ENCODE measurements around the gene LEP. TPM values are rescaled to one million over a fixed set of nuclear protein-coding genes. Genes with fewer than 3 reads are reported as not detected.
A peak's percentile ranks its signal among the peaks of the same experiment; 100 is the strongest.
"Not testable (repeated sequence)": the region's sequence is repeated elsewhere in the genome, so short reads cannot be mapped to it uniquely, and the experiment has no call there.

The LEP gene
- total and polyA plus RNA-seq, 7 experiments from 2014 or later: 0.10 TPM; not detected in 6

DNA sequence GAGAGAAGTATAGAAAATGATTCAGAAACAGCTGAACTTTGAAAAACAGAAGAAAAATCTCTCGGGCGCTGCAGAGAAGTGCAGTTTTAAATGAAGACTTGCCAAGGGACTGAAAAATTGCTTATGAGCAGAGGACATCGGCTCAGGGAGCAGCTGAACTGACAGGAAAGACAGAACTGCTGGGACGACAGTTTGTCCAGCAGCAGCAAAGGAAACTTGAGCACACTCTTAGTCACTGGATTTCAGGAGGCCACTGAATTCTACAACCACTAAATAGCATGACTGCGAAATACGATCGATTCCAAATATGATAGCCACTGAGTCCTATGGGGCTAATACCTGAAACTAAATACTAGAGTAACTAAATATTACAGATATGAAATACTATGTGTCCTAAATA, 43.0 kb downstream of the LEP start:
- Mint-ChIP-seq H3K27me3 (no peaks in the 10 kb centered on the region), H3K27ac (peak overlapping the region in 1 of 9 donors; percentile 30), H3K4me1 (no peaks in the 10 kb centered on the region), H3K9me3 (peaks cover 1 to 31% (median 14%) of the 10 kb centered on the region in 11 donors), H3K36me3 (peaks cover 0 to 34% (median 29%) of the 10 kb centered on the region in 5 donors), H3K4me3 (no peak overlapping the region)
- Histone ChIP-seq H3K27ac (ENCODE audit: low read depth, low read length) (no peak overlapping the region), H3K36me3 (ENCODE audit: control insufficient read depth in 2 of 3, insufficient read depth in 3 of 3, low read length in 3 of 3) (no peaks in the 10 kb centered on the region), H3K4me1 (ENCODE audit: control insufficient read depth in 2 of 2, insufficient read depth in 2 of 2, low read length in 2 of 2) (no peaks in the 10 kb centered on the region), H3K9me3 (ENCODE audit: control insufficient read depth in 2 of 3, low read length in 3 of 3) (no peaks in the 10 kb centered on the region), H3K4me3 (ENCODE audit: low read length) (no peak overlapping the region), H3K27me3 (ENCODE audit: control insufficient read depth in 2 of 2, insufficient read depth in 2 of 2, low read length in 2 of 2) (no peaks in the 10 kb centered on the region)
- no peak for DNase-seq
- no peak for ATAC-seq
- intact Hi-C loops (cut with micrococcal nuclease): no loop called here
- ChIA-PET POLR2A (no interaction called here), CTCF (no interaction called here)

DNA sequence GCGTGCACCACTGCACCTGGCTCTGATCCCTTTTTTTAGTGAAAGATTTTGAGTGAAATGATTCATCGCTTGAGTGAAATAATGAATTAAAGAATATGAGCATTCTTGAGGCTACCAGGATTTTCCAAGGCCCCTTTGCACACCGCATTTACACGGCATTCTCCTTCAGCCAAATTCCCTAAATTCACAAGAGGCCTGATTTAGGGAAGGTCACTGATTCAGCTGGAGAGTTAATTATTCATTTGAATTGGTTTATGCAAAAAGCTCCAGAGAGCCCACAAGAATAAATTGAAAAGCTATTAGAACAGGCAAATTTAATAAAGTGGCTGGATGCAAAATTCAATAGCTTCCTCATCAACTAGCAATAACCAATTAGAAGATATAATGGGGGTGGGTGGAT, 46.5 kb downstream of the LEP start:
- Mint-ChIP-seq H3K27me3 (no peaks in the 10 kb centered on the region), H3K36me3 (peaks cover 0 to 41% (median 32%) of the 10 kb centered on the region in 5 donors), H3K4me3 (no peak overlapping the region), H3K4me1 (no peaks in the 10 kb centered on the region), H3K9me3 (peaks cover 0 to 12% (median 0%) of the 10 kb centered on the region in 11 donors), H3K27ac (no peak overlapping the region)
- no peak for DNase-seq
- H3K4me3 ChIP-seq (ENCODE audit: low read length): no peak overlapping the region
- ATAC-seq: no peak
- no peaks in the 10 kb centered on the region for H3K4me1 ChIP-seq (ENCODE audit: control insufficient read depth in 2 of 2, insufficient read depth in 2 of 2, low read length in 2 of 2)
- no peaks in the 10 kb centered on the region for H3K27me3 ChIP-seq (ENCODE audit: control insufficient read depth in 2 of 2, insufficient read depth in 2 of 2, low read length in 2 of 2)
- ChIA-PET CTCF (interaction anchor here (1.0 kb wide), 1 partner anchor 940 kb away, joined by 3 read pairs; no protein-coding TSS in a partner anchor), POLR2A (no interaction called here)
- H3K9me3 ChIP-seq (ENCODE audit: control insufficient read depth in 2 of 3, low read length in 3 of 3): no peaks in the 10 kb centered on the region
- no peaks in the 10 kb centered on the region for H3K36me3 ChIP-seq (ENCODE audit: control insufficient read depth in 2 of 3, insufficient read depth in 3 of 3, low read length in 3 of 3)
- intact Hi-C loops (cut with micrococcal nuclease): no loop called here
- no peak overlapping the region for H3K27ac ChIP-seq (ENCODE audit: low read depth, low read length)

DNA sequence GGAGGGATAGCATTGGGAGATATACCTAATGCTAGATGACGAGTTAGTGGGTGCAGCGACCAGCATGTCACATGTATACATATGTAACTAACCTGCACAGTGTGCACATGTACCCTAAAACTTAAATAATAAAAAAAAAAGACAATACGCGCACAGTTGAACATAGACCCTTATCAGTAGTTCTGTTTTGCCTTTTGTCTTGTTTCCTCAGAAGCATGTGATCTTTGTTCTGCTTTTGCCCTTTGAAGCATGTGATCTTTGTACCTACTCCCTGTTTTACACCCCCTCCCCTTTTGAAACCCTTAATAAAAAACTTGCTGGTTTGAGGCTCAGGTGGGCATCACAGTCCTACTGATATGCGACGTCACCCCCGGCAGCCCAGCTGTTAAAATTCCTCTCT, 56.9 kb downstream of the LEP start:
- ATAC-seq; H3K27me3 ChIP-seq (ENCODE audit: control insufficient read depth in 2 of 2, insufficient read depth in 2 of 2, low read length in 2 of 2); intact Hi-C loops (cut with micrococcal nuclease); H3K27me3 Mint-ChIP-seq; H3K27ac ChIP-seq (ENCODE audit: low read depth, low read length); DNase-seq; H3K9me3 Mint-ChIP-seq; H3K27ac Mint-ChIP-seq; H3K36me3 ChIP-seq (ENCODE audit: control insufficient read depth in 2 of 3, insufficient read depth in 3 of 3, low read length in 3 of 3); H3K4me1 ChIP-seq (ENCODE audit: control insufficient read depth in 2 of 2, insufficient read depth in 2 of 2, low read length in 2 of 2); H3K36me3 Mint-ChIP-seq; H3K4me3 ChIP-seq (ENCODE audit: low read length); H3K4me1 Mint-ChIP-seq; H3K9me3 ChIP-seq (ENCODE audit: control insufficient read depth in 2 of 3, low read length in 3 of 3); POLR2A ChIA-PET; H3K4me3 Mint-ChIP-seq; CTCF ChIA-PET: not testable (repeated sequence)

DNA sequence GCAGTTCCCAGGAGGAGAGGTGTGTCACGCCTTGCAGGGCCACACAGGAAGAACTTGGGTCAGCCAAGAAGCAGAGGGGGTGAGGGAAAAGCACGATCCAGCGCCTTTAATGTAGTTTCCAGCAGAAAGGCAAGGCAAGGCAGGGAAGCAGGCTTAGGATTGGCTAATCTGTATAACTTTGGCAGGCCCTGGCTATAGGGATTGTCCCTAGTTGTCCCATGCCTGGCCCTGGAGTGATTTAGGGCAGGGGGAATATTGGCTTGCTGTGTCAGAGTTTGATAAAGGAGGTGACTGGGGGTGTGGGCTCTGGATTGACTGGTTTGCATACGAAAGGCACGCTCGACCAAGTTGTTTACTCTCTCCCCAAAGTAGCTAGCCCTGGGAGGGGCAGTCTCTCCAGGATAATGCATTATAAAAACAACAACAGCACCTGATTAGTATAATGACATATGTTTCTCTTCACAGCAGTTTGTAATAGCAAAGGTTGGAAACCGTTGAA, 58.1 kb downstream of the LEP start:
- H3K27me3 Mint-ChIP-seq: no peaks in the 10 kb centered on the region
- no peaks in the 10 kb centered on the region for H3K4me1 Mint-ChIP-seq
- H3K36me3 Mint-ChIP-seq: peaks cover 0 to 4% (median 0%) of the 10 kb centered on the region in 5 donors
- no peak for DNase-seq
- peaks cover 0 to 11% (median 0%) of the 10 kb centered on the region in 3 experiments for H3K36me3 ChIP-seq (ENCODE audit: control insufficient read depth in 2 of 3, insufficient read depth in 3 of 3, low read length in 3 of 3)
- intact Hi-C loops (cut with micrococcal nuclease): no loop called here
- no peak overlapping the region for H3K4me3 Mint-ChIP-seq
- ChIA-PET CTCF (no interaction called here), POLR2A (no interaction called here)
- H3K4me3 ChIP-seq (ENCODE audit: low read length): no peak overlapping the region
- no peaks in the 10 kb centered on the region for H3K4me1 ChIP-seq (ENCODE audit: control insufficient read depth in 2 of 2, insufficient read depth in 2 of 2, low read length in 2 of 2)
- no peaks in the 10 kb centered on the region for H3K27me3 ChIP-seq (ENCODE audit: control insufficient read depth in 2 of 2, insufficient read depth in 2 of 2, low read length in 2 of 2)
- no peak for ATAC-seq
- no peak overlapping the region for H3K27ac Mint-ChIP-seq
- H3K9me3 Mint-ChIP-seq: peaks cover 0 to 3% (median 0%) of the 10 kb centered on the region in 11 donors
- no peaks in the 10 kb centered on the region for H3K9me3 ChIP-seq (ENCODE audit: control insufficient read depth in 2 of 3, low read length in 3 of 3)
- no peak overlapping the region for H3K27ac ChIP-seq (ENCODE audit: low read depth, low read length)

DNA sequence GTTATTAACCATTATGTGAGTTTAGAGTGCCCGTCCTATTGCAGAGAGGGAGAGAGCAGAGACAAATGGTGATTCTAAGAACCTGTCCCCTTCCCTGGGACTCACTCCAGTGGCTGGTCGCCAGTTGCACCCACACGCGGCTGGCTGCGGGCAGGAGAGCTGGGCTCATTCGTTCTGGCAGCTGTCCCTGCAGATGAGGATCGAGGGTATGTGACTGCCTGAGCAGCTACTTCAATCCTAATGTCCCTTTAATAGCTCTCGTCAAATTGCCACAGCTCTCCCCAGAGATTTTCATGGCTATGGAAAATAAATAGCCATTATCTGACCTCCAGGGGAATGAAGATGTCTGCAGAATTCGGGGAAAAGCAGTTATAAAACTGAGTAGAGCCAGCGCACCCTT, 61.1 kb downstream of the LEP start:
- H3K27ac ChIP-seq (ENCODE audit: low read depth, low read length): no peak overlapping the region
- ChIA-PET CTCF (no interaction called here), POLR2A (no interaction called here)
- H3K27me3 ChIP-seq (ENCODE audit: control insufficient read depth in 2 of 2, insufficient read depth in 2 of 2, low read length in 2 of 2): no peaks in the 10 kb centered on the region
- ATAC-seq (no peak), DNase-seq (no peak)
- no peaks in the 10 kb centered on the region for H3K4me1 ChIP-seq (ENCODE audit: control insufficient read depth in 2 of 2, insufficient read depth in 2 of 2, low read length in 2 of 2)
- H3K36me3 ChIP-seq (ENCODE audit: control insufficient read depth in 2 of 3, insufficient read depth in 3 of 3, low read length in 3 of 3): peaks cover 0 to 37% (median 7%) of the 10 kb centered on the region in 3 experiments
- no peak overlapping the region for H3K4me3 ChIP-seq (ENCODE audit: low read length)
- intact Hi-C loops (cut with micrococcal nuclease): no loop called here
- H3K27ac Mint-ChIP-seq: peak overlapping the region in 1 of 9 donors; percentile 45
- no peak overlapping the region for H3K4me3 Mint-ChIP-seq
- H3K36me3 Mint-ChIP-seq: peaks cover 0 to 24% (median 11%) of the 10 kb centered on the region in 5 donors
- H3K9me3 Mint-ChIP-seq: peaks cover 0 to 3% (median 0%) of the 10 kb centered on the region in 11 donors
- peaks cover 0 to 2% (median 0%) of the 10 kb centered on the region in 7 donors for H3K4me1 Mint-ChIP-seq
- H3K9me3 ChIP-seq (ENCODE audit: control insufficient read depth in 2 of 3, low read length in 3 of 3): no peaks in the 10 kb centered on the region
- no peaks in the 10 kb centered on the region for H3K27me3 Mint-ChIP-seq

DNA sequence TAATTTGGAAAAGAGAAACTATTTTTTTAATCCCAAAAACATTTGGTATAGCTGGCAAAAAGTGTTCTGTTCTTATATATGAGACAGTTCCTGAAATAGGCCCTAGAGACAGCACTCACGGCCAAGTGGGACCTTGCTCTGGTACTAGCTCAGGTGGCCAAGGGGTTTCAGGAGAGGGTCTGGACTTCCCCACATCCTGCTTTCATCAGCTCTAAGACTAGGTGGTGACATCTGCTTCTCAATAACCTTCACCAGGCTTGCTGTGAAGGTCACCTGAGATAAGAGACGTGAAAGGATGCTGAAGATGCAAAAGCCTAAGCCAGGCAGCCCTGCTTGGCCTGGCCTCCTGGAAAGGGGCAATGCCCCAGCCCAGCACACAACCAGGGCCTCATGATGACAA, 62.1 kb downstream of the LEP start:
- no peak overlapping the region for H3K27ac Mint-ChIP-seq
- ATAC-seq: no peak
- H3K9me3 Mint-ChIP-seq: peaks cover 0 to 3% (median 0%) of the 10 kb centered on the region in 11 donors
- CTCF ChIA-PET: no interaction called here
- no peaks in the 10 kb centered on the region for H3K9me3 ChIP-seq (ENCODE audit: control insufficient read depth in 2 of 3, low read length in 3 of 3)
- no peaks in the 10 kb centered on the region for H3K27me3 Mint-ChIP-seq
- H3K4me3 ChIP-seq (ENCODE audit: low read length): no peak overlapping the region
- H3K36me3 ChIP-seq (ENCODE audit: control insufficient read depth in 2 of 3, insufficient read depth in 3 of 3, low read length in 3 of 3): peaks cover 0 to 45% (median 13%) of the 10 kb centered on the region in 3 experiments
- H3K4me3 Mint-ChIP-seq: no peak overlapping the region
- no peak overlapping the region for H3K27ac ChIP-seq (ENCODE audit: low read depth, low read length)
- H3K4me1 Mint-ChIP-seq: peaks cover 0 to 2% (median 0%) of the 10 kb centered on the region in 7 donors
- H3K4me1 ChIP-seq (ENCODE audit: control insufficient read depth in 2 of 2, insufficient read depth in 2 of 2, low read length in 2 of 2): no peaks in the 10 kb centered on the region
- intact Hi-C loops (cut with micrococcal nuclease): no loop called here
- H3K36me3 Mint-ChIP-seq: peaks cover 0 to 32% (median 17%) of the 10 kb centered on the region in 5 donors
- no peaks in the 10 kb centered on the region for H3K27me3 ChIP-seq (ENCODE audit: control insufficient read depth in 2 of 2, insufficient read depth in 2 of 2, low read length in 2 of 2)
- POLR2A ChIA-PET: no interaction called here
- no peak for DNase-seq

DNA sequence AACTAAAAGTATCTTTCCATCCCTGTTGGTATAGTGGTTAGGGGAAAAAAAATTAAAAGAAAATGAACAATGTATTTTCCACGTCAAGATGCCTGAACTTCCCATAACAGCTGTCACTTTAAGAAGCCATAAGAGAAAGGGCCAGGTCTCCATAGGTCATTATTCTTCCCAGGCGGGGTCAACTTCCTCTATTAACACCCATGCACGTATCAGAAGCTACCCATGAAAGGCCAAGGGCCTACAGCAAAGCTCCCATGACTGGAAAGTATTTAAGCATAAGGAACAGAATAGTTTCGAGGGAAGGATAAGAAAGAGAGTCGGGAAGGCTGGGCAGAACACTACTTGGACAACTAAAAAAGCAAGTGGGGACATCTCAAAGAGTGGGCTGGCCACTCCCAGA, 62.6 kb downstream of the LEP start:
- no peak overlapping the region for H3K4me3 ChIP-seq (ENCODE audit: low read length)
- intact Hi-C loops (cut with micrococcal nuclease): no loop called here

More for the DNA sequence above, 62.6 kb downstream of the LEP start:
- Mint-ChIP-seq H3K27me3 (no peaks in the 10 kb centered on the region), H3K4me1 (peaks cover 0 to 2% (median 0%) of the 10 kb centered on the region in 7 donors), H3K4me3 (no peak overlapping the region), H3K9me3 (no peaks in the 10 kb centered on the region), H3K27ac (peak overlapping the region in 1 of 9 donors; percentile 21), H3K36me3 (peaks cover 0 to 36% (median 20%) of the 10 kb centered on the region in 5 donors)
- POLR2A ChIA-PET: no interaction called here
- DNase-seq (no peak), ATAC-seq (no peak)
- Histone ChIP-seq H3K27ac (ENCODE audit: low read depth, low read length) (no peak overlapping the region), H3K9me3 (ENCODE audit: control insufficient read depth in 2 of 3, low read length in 3 of 3) (no peaks in the 10 kb centered on the region), H3K4me1 (ENCODE audit: control insufficient read depth in 2 of 2, insufficient read depth in 2 of 2, low read length in 2 of 2) (no peaks in the 10 kb centered on the region), H3K27me3 (ENCODE audit: control insufficient read depth in 2 of 2, insufficient read depth in 2 of 2, low read length in 2 of 2) (no peaks in the 10 kb centered on the region), H3K36me3 (ENCODE audit: control insufficient read depth in 2 of 3, insufficient read depth in 3 of 3, low read length in 3 of 3) (peaks cover 0 to 49% (median 16%) of the 10 kb centered on the region in 3 experiments)
- CTCF ChIA-PET: no interaction called here

Measured in naive thymus-derived CD4-positive, alpha-beta T cell (primary cell).